NT2/D1 (cell line): ENCODE data around the gene ZNF277.
"Not testable (repeated sequence)": the region's sequence is repeated elsewhere in the genome, so short reads cannot be mapped to it uniquely, and the experiment has no call there.

Experiments
- SUZ12 ChIP-seq: IDR thresholded peaks from 2 replicates; pipeline ENCODE4 v1.6.1; 2011; ENCODE audit not compliant: insufficient read length, insufficient read depth; ENCODE audit errors: extremely low read depth
- YY1 ChIP-seq: IDR thresholded peaks from 2 replicates; pipeline ENCODE4 v1.6.1; 2011; ENCODE audit not compliant: insufficient read length, insufficient read depth
- ZNF274 ChIP-seq: IDR thresholded peaks from 2 replicates; pipeline ENCODE4 v1.6.1; 2011; ENCODE audit warnings: mild to moderate bottlenecking, low read depth, low read length

GRCh38 chr7:112249967-112250366, 43.5 kb downstream of the ZNF277 start:
- not testable (repeated sequence) for TF ChIP-seq SUZ12, YY1, ZNF274
